ENCODE measurements around the gene TIGD6.
A peak's percentile ranks its signal among the peaks of the same experiment; 100 is the strongest.
"Not testable (repeated sequence)": the region's sequence is repeated elsewhere in the genome, so short reads cannot be mapped to it uniquely, and the experiment has no call there.

The TIGD6 gene

DNA sequence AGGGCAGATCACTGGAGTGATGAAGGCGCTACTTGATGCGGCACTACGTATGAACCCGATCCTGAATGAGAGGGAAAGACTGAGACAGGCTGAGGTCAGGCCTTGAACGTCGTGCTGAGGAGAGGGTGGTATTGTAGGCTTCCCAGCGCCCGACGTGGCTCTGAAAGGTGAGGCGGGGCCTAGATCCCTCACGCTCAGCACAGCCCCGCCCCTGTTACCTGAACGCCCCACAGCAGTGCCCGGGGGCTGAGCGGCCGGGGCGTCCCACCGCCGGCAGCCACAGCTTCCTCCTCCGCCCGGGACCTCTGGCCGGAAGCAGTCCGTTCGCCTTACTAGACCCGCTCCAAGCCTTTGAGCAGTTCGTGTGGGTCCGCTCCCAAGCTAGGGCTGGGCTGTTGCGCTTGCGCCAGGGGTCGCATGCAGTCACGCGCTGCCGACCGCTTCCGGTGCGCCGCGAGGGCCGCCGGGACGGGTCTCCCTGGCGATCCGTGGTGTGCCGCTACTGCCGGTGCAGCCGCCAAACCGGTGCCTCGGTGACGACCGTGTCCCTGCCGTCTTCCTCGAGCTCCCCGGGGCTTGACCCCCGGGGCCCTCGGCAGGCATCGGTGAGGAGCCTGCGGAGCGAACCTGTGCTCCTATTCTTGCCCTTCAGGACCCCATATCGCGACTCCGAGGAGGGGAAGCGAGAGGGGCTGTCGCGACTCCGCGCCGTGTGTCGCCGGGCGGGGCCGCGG, at the start of gene TIGD6, which contains the start of gene HMGXB3:
TIGD6 (minus strand) TSS at position 399 of the 734 bp plus-strand sequence. CDS start 4,306 bp downstream, outside the sequence.
HMGXB3 (plus strand) TSS at position 484 of the 734 bp plus-strand sequence. CDS start 4,114 bp downstream, outside the sequence.
- peak; percentile 80 for DNase-seq

DNA sequence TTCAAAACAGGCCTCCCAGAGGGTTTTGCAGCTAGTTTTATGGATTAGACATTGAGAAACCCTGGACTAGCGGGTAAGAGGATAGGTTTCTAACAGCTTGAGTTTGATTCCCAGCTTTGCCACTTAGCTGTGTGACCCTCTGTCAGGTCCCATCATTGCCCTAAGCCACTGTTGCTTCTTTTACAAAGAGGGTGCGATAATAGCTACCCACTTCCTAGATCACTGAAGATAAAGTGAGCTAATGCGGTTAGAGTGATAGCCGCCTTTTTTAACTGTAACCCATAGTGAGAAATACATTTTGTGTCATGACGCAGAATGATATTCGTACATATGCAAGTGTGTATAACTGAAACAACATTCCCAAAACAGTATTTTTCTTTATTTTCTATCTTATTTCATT, 45.6 kb upstream of the TIGD6 start:
- no peak for DNase-seq

DNA sequence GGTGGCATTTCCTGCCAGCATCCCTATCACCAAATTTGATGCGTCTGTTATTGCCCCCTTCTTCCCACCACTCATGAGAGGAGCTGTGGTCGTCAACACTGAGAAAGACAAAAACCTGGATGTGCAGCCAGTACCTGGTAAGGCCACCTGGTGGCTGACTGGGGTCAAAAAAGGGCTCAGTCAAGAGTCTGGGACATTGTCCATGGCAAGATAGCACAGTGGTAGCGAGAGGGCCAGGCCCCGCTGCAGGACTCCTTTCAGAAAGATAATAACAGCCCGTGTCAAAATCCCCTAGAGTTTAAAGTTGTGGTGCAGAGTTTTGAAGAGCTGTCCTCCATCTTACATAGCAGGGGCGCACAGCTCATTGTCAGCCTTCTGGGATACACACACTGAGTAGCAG, 45.1 kb upstream of the TIGD6 start:
- no peak for DNase-seq

DNA sequence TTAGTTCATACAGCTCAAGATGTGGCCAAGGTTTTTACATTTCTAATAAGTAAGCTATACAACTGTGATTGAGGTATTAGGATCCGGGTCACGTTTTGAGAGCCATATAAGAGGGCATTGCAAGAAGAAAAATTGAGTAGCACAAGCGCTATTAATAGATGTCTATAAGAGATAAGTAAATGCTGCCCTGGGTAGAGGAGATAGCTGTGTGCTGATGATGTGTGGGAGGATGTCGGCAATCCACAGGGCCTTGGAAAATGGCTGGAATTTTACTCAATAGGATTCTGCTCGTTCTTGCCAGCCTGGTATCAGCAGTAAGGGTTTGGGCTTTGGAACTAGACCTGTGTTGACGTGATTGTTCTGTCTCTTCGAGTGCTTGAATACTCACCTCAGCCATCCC, 44.3 kb upstream of the TIGD6 start:
- DNase-seq: no peak

DNA sequence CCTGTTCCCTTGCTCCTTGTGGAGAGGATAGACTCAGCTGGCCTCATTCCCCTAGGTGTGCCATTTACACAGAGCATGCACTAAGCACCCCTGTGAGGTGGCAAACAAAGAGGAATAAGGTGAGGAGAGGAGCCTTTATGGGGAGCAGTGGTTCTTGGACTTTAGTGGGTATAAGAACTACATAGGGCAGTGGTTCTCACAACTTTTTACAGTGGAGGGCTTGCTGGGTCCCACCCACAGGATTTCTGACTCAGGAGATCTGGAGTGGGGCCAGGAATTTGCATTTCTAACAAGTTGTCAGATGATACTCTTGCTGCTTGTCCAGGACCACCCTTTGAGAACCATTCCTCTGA, 43.9 kb upstream of the TIGD6 start:
- no peak for DNase-seq

DNA sequence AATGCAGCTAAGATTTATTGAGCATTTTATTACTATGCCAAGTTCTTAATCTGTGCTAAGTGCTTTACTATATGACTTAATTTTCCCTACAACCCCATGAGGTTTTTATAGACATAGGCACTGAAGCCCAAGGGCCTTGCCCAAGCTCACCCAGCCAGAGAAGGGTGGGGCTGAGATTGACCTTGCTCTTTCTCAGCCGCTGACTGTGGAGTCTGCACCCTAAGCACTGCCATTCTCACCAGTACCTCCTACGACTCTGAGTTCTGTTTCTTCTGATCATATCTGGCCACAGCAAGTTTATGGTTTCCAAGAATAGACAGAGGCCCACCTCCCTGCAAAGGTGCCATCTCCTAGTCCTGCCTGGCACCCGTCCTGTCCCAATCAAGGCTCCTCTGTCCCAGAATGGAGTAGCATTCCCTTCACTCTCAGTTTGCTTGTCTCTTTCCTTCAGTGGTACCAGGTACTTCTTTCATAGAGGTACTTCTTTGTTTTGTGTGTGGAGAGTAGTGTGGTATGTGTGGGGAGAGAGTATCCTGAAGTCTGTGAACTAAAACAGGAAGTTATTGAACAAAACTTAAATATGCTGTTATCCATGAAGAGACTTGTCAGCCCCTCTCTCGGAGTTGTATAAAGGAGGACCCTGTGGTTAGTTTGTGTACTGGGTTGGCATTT, 43.3 kb upstream of the TIGD6 start:
- DNase-seq: no peak

DNA sequence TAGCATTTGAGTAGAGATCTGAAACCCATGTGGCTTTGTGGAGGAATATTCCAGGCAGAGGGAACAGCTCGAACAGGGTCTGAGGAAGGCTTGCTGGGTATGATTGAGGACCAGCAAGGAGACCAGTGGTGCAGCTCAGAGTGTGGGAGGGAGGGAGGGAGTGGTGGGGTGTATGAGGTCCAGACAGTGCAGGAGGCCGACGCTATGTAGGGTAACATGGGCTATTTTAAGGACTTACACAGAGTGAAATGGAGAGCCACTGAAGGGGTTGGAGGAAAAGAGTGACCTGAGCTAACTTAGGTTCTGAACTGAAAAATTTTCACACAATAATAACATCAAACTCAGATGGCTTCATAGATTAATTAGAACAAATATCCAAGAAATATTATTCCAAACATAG, 42.0 kb upstream of the TIGD6 start:
- DNase-seq: no peak

DNA sequence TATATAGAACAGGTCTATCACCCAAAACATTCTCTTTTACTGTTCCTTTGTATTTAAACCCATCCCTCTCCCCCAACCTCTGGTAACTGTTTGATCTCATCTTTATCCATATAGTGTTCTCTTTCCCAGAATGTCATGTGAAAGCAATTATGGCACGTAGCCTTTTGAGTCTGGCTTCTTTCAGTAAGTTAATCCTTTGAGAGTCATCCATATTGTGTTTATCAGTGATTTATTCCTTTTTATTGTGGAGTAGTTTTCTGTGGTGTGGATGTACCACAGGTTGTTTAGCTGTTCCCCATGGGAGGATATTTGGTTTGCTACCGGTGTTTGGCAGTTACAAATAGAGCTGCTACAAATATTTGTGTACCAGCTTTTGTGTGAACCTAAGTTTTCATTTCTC, 38.1 kb upstream of the TIGD6 start:
- no peak for DNase-seq

DNA sequence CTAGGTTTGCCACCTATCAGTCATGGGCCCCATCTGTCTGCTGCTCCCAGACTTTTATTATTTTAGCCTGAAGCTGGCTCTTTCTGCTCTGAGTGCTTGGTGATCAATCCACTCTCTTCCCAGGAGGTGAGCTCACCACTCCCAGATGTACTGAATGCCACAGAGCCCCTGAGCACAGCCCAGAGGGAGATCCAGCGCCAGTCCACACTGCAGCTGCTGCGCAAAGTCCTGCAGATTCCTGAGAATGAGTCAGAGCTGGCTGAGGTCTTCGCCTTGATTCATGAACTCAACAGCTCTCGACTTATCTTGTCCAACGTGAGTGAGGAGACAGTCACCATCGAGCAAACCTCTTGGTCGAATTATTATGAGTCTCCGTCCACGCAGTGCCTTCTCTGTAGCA, 36.1 kb upstream of the TIGD6 start:
- no peak for DNase-seq

DNA sequence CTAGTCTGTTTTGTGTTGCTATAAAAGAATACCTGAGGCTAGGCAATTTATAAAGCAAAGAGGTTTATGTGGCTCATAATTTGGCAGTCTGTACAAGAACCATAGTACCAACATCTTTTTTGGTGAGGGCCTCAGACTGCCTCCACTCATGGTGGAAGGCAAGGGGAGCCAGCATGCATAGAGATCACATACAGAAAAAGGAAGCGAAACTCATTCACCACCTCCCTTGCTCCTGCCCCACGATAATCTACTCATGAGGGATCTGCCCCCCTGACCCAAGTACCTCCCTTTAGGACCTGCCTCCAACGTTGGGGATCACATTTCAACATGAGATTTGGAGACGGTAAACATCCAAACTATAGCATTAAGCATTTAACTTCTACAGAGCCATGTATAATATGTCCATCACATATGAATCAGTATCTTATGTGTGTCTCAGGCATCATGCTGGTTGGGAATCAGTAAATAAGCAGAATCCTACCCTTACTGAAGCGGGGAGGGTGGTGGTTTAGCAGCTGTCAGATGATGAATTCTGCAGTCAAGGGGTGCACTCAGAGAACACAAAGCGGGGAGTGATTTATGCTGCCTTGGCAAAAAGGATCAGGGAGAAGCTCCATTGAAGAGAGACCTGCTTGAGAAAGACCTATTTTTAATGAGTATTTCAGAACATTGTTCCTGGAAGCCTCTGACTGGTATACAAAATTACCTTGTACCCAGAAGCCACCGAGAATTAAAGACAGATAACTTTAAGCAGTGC, 34.9 kb upstream of the TIGD6 start:
- no peak for DNase-seq

DNA sequence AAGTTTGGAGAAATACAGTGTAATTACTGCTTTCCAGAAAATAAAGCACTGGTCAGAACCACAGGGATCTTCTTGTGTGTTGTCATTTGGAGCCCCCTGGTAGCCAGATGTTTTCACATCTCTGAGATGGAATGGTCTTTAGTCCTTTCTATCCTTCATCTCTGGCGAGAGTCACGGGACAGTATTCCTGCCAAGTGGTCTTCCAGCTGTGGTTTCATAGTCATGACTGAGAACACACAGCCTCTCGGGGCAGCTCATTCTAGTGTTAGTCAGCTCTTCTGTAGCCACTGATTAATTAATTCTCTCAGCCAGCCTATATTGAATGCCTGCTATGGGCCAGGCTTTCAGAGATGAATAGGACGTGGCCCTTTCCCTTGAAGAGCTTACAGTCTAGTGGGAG, 34.2 kb upstream of the TIGD6 start:
- no peak for DNase-seq

DNA sequence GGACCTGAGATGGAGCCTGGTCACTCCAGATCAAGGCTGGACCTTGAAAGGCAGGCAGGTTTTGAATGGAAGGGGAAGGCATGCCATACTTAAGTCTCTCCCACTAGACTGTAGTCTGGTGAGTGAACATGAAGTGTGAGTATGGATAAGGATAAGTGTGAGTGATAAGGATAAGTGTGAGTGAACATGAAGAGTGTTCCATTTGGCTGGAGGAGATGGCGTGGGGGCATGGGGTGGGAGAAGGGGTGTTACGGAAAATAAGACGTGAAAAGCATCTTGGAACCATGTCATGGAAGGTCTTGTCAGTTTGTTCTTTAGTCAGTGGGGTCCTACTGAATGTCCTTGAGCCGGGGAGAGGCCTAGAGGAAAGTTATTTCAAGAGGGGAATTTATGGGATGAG, 32.9 kb upstream of the TIGD6 start:
- DNase-seq: no peak

DNA sequence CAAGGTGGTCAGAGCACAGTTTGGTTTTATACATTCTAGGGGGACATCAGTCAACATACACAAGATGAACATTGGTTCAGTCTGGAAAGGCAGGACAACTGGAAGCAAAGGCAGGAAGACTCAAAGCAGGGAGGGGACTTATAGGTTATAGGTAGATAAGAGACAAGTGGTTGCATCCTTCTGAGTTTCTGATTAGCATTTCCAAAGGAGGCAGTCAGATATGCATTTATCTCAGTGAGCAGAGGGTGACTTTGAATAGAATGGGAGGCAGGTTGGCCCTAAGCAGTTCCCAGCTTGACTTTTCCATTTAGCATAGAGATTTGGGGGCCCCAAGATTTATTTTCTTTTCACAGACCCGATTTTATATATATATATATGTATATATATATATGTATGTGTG, 27.6 kb upstream of the TIGD6 start:
- not testable (repeated sequence) for DNase-seq

DNA sequence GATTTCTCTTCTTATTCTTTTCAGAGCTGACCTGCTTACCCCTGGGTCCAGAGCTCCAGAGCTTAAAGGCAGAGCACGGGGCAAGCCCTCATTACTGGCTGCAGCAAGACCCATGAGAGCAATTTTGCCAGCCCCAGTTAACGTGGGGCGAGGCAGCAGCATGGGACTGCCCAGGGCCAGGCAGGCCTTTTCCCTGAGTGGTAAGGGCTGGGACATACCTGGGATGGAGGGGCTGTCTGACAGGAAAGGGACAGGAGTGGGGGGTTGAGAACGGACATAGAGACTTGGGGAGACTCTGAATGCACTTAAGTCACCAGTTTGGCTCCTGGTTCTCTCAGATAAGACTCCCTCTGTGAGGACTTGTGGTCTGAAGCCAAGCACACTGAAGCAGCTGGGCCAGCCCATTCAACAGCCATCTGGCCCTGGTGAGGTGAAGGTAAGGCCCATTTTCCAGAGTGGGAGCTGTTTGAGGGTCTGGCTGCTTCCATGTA, 26.3 kb upstream of the TIGD6 start:
- no peak for DNase-seq

DNA sequence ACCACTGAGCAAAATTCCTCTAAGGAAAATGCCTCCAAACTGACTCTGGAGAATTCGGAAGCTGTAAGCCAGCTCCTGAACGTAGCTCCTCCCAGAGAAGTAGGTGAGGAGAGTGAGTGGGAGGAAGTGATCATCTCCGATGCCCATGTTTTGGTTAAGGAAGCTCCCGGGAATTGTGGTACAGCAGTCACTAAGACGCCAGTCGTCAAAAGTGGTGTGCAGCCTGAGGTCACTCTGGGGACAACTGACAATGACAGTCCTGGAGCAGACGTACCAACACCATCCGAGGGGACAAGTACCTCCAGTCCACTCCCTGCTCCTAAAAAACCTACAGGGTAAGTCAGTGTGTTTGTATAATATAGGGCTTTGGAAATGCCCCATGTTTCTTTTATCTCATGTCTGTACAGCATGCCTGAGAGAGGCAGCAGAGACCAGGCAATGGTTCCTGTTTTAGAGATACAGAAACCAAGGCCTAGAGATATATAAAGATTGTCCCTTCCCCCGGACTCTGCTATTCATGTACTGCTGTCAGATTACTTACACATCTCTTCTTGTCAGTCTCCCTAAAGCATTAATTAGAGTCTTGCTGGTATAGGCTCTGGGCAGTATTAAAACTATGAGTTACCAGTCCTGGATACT, 24.0 kb upstream of the TIGD6 start:
- no peak for DNase-seq

DNA sequence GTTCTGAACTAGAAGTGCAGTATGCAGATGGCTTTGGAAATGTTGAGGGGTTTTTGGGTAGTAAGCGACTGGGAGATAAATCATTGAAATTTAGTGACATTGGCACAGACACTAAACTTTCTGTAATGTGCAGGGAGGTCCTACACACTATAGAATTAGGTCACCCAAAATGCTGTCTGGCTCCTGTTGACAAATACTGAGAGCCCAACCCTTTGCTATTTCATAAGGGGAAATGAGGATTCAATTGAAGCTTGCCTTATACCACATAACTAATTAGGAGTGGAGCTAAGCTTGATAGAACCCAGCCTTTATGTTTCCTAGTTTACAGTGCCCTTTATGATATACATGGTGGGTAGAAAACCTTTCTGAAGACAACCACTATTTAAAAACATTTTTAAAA, 22.7 kb upstream of the TIGD6 start:
- DNase-seq: no peak

DNA sequence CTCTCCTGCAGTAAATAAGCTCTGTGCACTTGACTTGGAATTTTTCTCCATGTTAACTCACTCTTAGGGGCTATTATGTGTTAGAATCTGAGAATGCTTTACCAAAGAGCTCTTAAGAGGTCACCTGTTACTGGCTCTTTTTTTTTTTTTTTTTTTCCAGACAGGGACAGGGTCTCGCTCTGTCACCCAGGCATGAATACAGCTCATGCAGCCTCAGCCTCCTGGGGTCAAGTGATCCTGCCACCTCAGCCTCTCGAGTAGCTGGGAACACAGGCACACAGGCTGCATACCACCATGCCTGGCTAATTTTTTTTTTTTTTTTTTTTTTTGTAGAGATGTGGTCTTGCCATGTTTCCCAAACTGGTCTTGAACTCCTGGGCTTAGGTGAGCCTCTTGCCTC, 22.2 kb upstream of the TIGD6 start:
- DNase-seq: no peak

DNA sequence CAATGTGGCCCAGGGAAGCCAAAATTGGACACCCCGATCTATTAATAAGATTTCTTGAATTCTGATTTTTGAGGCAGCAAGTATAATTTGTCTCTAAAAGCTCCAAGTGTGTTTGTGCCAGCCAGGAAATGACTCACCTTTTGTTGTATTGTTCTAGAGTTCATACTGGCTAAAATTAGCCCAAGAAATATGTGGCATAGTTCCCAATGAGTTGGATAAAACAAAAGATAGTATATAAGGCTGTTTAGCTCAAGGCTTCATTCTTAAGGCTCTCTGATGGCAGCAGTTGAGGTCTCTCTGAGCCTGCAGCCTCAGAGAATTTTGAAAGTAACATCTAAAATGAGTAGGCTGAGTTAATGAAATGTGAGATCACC, 21.7 kb upstream of the TIGD6 start:
- no peak for DNase-seq

DNA sequence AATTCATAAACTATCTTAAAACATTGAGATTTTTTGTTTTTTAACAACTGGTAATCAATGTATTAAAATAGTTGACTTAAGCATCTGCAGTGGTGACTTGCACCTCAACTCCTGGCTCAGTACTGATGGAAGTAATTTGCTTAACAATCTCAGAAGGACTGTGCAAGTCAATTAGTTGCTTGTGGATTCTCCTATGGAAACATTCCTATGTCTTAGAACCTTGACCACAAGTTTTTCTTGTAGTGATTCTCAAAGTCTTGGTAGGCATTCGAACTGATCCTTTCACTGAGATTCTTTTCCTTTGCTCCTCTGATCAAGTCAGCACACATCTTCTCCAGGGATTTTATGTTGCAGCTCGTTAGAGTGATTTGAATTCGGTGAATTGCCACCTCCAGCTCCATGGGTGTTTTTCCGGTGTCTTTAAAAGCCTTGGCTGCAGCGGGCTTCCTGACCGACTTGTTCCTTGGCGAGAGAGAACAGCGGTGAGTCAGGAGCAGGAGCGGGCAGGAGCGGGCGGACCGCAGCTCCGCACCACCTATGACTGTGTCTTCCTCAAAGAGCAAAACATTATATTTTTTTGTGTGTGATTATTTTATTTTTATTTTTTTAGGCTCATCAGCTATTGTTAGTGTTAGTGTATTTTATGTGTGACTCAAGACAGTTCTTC, 21.2 kb upstream of the TIGD6 start:
- DNase-seq: no peak

DNA sequence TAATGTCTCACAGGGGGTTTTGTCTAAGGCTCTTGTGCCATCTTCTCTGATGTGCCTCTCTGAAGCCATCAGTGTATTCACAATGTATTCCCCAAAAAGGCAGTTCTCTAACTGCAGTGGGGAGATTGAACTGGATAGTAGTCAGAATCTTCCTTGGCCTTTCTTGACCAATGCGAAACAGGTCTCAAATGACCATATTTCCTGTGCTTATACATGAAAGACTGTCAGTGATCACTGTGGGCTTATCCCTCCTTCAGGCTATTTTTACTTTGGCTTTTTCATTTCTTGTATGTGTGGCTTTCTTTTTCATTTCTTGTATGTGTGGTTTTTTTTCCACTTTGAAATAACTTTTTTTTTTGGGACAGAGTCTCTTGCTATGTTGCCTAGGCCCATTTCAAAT, 19.8 kb upstream of the TIGD6 start:
- no peak for DNase-seq

DNA sequence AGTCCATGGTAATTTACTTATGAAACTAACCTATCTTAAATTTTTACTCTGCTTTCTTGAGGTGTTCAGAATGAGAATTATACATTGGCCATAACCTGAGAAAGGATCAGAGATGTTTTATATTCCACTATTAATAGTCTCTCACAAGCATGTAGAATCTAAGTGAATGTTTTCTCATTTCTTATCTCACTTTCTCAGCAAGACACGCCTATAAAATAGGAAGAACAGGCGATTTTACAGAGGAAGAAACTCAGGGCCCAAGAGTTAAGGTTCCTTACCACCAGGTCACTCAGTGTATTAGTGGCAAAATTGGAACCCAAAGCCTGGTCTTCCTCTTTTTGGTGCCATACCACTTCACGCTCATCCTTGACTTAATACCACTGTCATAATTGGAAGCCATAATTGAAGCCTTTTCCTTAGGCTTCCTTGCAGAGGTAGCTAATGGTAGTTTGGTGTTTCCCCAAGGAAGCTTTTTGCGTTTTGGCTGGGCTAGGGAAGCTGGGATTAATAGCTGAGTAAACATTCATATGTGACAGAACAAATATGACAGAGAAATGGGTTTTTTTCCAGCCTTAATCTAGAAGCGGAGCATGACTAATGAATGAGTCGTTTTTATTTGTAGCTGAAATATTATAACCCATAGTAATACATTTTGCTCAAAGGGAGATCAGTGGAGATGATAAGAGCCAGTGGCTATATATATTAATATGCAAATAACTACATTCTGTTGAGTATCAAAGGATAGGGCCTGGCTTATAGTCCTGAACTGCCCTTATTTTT, 17.0 kb upstream of the TIGD6 start:
- DNase-seq: no peak

DNA sequence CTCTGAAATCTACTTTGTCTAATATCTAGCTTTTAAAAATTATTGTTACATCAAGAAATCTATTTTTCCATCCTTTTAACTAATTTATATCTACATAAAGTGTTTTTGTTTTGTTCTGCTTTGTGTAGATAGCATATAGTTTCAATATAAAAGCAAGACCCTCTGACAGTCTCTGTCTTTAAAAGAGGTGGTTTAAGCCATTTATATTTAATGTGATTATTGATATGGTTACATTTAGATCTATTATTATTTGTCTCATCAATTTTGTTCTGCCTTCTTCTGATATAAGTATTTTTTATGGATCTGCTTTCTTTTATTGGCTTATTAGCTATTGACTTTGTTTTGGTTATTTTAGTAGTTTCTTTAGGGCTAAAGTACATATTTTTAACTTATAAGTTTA, 16.1 kb upstream of the TIGD6 start:
- DNase-seq: no peak

All from NCI-H446 treated with DMSO at 0.1 percent for 48 hours (cell line).